ENCODE data around the gene SPART.

DNA sequence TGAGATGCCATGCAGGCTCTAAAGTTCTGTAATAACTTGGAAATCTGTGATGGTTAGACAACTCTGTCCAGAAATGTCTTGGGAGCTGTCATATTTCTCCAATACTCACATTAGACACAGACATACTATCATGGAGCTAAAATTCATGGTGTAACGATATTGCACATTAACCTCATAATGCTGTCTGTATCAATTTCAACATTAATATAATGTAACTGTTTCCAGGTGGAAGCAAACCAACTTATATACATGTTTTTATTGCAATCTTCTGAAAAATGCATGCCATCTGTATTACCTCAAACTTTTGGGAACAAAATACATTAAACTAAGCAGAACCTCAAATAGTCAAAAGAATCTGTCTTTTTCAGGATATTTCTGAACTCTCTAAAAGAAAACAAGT lies 14.7 kb upstream of the SPART start:
- TF ChIP-seq, protein P1, sequence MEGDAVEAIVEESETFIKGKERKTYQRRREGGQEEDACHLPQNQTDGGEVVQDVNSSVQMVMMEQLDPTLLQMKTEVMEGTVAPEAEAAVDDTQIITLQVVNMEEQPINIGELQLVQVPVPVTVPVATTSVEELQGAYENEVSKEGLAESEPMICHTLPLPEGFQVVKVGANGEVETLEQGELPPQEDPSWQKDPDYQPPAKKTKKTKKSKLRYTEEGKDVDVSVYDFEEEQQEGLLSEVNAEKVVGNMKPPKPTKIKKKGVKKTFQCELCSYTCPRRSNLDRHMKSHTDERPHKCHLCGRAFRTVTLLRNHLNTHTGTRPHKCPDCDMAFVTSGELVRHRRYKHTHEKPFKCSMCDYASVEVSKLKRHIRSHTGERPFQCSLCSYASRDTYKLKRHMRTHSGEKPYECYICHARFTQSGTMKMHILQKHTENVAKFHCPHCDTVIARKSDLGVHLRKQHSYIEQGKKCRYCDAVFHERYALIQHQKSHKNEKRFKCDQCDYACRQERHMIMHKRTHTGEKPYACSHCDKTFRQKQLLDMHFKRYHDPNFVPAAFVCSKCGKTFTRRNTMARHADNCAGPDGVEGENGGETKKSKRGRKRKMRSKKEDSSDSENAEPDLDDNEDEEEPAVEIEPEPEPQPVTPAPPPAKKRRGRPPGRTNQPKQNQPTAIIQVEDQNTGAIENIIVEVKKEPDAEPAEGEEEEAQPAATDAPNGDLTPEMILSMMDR (conservative IDR thresholded peaks at IDR 0.05): no peak
- TF ChIP-seq ZFX (IDR thresholded peaks at IDR 0.05): no peak

All from C4-2B (cell line).